ENCODE results near the gene NEDD8.

NEDD8 gene

GRCh38 chr14:24232121-24232644 is at the start of gene NEDD8:
TSS of gene NEDD8 (minus strand) at chr14:24232367. CDS start at chr14:24232267, 100 bp downstream.
- peak; percentile 98 for DNase-seq

- no peak for DNase-seq
Observed at GRCh38 chr14:24281636-24282035, 49.5 kb upstream of the NEDD8 start.

GRCh38 chr14:24280797-24281460 is 48.8 kb upstream of the NEDD8 start:
- no peak for DNase-seq

GRCh38 chr14:24279301-24280186 is 47.4 kb upstream of the NEDD8 start:
- DNase-seq = no peak

GRCh38 chr14:24278424-24278823 is 46.3 kb upstream of the NEDD8 start:
- no peak for DNase-seq

GRCh38 chr14:24277606-24278321 is 45.6 kb upstream of the NEDD8 start:
- no peak for DNase-seq

- DNase-seq = no peak
Observed at GRCh38 chr14:24277071-24277470, 44.9 kb upstream of the NEDD8 start.

- no peak for DNase-seq
Observed at GRCh38 chr14:24274101-24274543, 42.0 kb upstream of the NEDD8 start.

GRCh38 chr14:24273422-24273998 is 41.3 kb upstream of the NEDD8 start:
- no peak for DNase-seq

GRCh38 chr14:24272467-24272866 is 40.3 kb upstream of the NEDD8 start:
- no peak for DNase-seq

GRCh38 chr14:24271834-24272263 is 39.7 kb upstream of the NEDD8 start:
- no peak for DNase-seq

GRCh38 chr14:24271134-24271833 is 39.1 kb upstream of the NEDD8 start, which contains the start of gene RABGGTA:
TSS of gene RABGGTA (minus strand) at chr14:24271597. CDS start at chr14:24271115, 482 bp downstream.
- DNase-seq = peak; percentile 90

- no peak for DNase-seq
Observed at GRCh38 chr14:24270537-24271133, 38.5 kb upstream of the NEDD8 start.

GRCh38 chr14:24269910-24270536 is 37.9 kb upstream of the NEDD8 start:
- DNase-seq = no peak

GRCh38 chr14:24269368-24269767 is 37.2 kb upstream of the NEDD8 start:
- no peak for DNase-seq

- no peak for DNase-seq
Observed at GRCh38 chr14:24268225-24268624, 36.1 kb upstream of the NEDD8 start.

- DNase-seq = no peak
Observed at GRCh38 chr14:24267516-24267915, 35.3 kb upstream of the NEDD8 start.

- DNase-seq = no peak
Observed at GRCh38 chr14:24266344-24267244, 34.4 kb upstream of the NEDD8 start.

GRCh38 chr14:24264298-24264697 is 32.1 kb upstream of the NEDD8 start:
- no peak for DNase-seq

GRCh38 chr14:24263848-24264247 is 31.7 kb upstream of the NEDD8 start:
- DNase-seq = no peak
